ENCODE data around the gene FMN1.

GRCh38 chr15:32799936-32800535 is 394.5 kb downstream of the FMN1 start:
- TF ChIP-seq CEBPB (IDR thresholded peaks at IDR 0.05; ENCODE audit: borderline replicate concordance in 1 of 2, low read depth in 2 of 2, low read length in 2 of 2) = no peak
- no peak for TF ChIP-seq RCOR1 (conservative IDR thresholded peaks at IDR 0.05; ENCODE audit: low read depth, low read length)
- TF ChIP-seq EP300 (IDR thresholded peaks at IDR 0.05; ENCODE audit: borderline replicate concordance in 1 of 2, control insufficient read depth in 1 of 2, low read depth in 2 of 2, low read length in 2 of 2) = no peak
- TF ChIP-seq, protein P1, sequence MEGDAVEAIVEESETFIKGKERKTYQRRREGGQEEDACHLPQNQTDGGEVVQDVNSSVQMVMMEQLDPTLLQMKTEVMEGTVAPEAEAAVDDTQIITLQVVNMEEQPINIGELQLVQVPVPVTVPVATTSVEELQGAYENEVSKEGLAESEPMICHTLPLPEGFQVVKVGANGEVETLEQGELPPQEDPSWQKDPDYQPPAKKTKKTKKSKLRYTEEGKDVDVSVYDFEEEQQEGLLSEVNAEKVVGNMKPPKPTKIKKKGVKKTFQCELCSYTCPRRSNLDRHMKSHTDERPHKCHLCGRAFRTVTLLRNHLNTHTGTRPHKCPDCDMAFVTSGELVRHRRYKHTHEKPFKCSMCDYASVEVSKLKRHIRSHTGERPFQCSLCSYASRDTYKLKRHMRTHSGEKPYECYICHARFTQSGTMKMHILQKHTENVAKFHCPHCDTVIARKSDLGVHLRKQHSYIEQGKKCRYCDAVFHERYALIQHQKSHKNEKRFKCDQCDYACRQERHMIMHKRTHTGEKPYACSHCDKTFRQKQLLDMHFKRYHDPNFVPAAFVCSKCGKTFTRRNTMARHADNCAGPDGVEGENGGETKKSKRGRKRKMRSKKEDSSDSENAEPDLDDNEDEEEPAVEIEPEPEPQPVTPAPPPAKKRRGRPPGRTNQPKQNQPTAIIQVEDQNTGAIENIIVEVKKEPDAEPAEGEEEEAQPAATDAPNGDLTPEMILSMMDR (IDR thresholded peaks at IDR 0.05 in 2 of 3, conservative IDR thresholded peaks at IDR 0.05 in 1 of 3; ENCODE audit: control insufficient read depth in 2 of 3, extremely low read depth in 1 of 3, insufficient read depth in 1 of 3, low read depth in 3 of 3, low read length in 3 of 3) = no peak
- TF ChIP-seq CBFB (IDR thresholded peaks at IDR 0.05; ENCODE audit: low read depth) = no peak
- TF ChIP-seq TAF1 (IDR thresholded peaks at IDR 0.05; ENCODE audit: borderline replicate concordance, low read depth, low read length) = no peak
- no peak for TF ChIP-seq NFYB (IDR thresholded peaks at IDR 0.05; ENCODE audit: insufficient read depth, low read depth, low read length)
- TF ChIP-seq NR2C1 (IDR thresholded peaks at IDR 0.05) = no peak
- no peak for TF ChIP-seq EZH2 (IDR thresholded peaks at IDR 0.05; ENCODE audit: borderline replicate concordance, control insufficient read depth, low read depth, low read length)
- TF ChIP-seq RAD21 (IDR thresholded peaks at IDR 0.05; ENCODE audit: insufficient read depth, low read depth, low read length) = no peak
- no peak for TF ChIP-seq FOXK2 (IDR thresholded peaks at IDR 0.05)
- TF ChIP-seq ZSCAN29 (IDR thresholded peaks at IDR 0.05) = no peak

All from GM12878 (cell line).